Fibroblast of villous mesenchyme (primary cell): ENCODE data around the gene PPP4C. TPM values are rescaled to one million over a fixed set of nuclear protein-coding genes. Genes with fewer than 3 reads are reported as not detected.

Experiments
- DNase-seq: peaks from one replicate; pipeline ENCODE4 v3.0.0-alpha.2; 2010; ENCODE audit warnings: low read depth
- H3K4me3 ChIP-seq: 2 replicates; pipeline ENCODE4 v1.5.1; 2011; ENCODE audit warnings: low read depth, mild to moderate bottlenecking, low read length
- CTCF ChIP-seq: IDR thresholded peaks from 2 replicates; pipeline ENCODE4 v1.5.1; 2012; ENCODE audit warnings: low read depth, mild to moderate bottlenecking, low read length; ENCODE audit not compliant: insufficient read depth
- total RNA-seq: library from RNA; depleted of rRNA; stranded (reverse); fragments of >200 nt; gene quantifications from 2 replicates; pipeline ENCODE4 v1.2.3, GENCODE V29; 2012

Gene PPP4C
- total RNA-seq, result 196 and 209 TPM in 2 replicates

- peak; percentile 6 for TF ChIP-seq CTCF
Observed at GRCh38 chr16:30075503-30076275, at the start of gene PPP4C. Gene PPP4C (plus strand): TSS chr16:30075994. CDS start chr16:30076378, 384 bp downstream.

GRCh38 chr16:30026449-30026848 lies 49.3 kb upstream of the PPP4C start:
- DNase-seq, result no peak
- no peak overlapping the region for H3K4me3 ChIP-seq
- no peak for TF ChIP-seq CTCF

More at GRCh38 chr16:30075503-30076275, at the start of gene PPP4C:
- peak; percentile 92 for DNase-seq
- H3K4me3 ChIP-seq, result peak within 1 kb of the TSS; percentile 97

GRCh38 chr16:30027588-30028437 lies 48.0 kb upstream of the PPP4C start:
- no peak for TF ChIP-seq CTCF
- H3K4me3 ChIP-seq, result no peak overlapping the region
- no peak for DNase-seq

- TF ChIP-seq CTCF, result no peak
- no peak overlapping the region for H3K4me3 ChIP-seq
- no peak for DNase-seq
Observed at GRCh38 chr16:30028438-30029076, 47.2 kb upstream of the PPP4C start.

GRCh38 chr16:30030011-30030685 lies 45.6 kb upstream of the PPP4C start:
- TF ChIP-seq CTCF, result no peak
- DNase-seq, result no peak
- no peak overlapping the region for H3K4me3 ChIP-seq

- DNase-seq, result no peak
- H3K4me3 ChIP-seq, result no peak within 1 kb of the TSS
- TF ChIP-seq CTCF, result no peak
Observed at GRCh38 chr16:30030841-30031413, 44.9 kb upstream of the PPP4C start, which contains the start of gene TLCD3B. Gene TLCD3B (minus strand): TSS chr16:30031271. CDS start chr16:30030527, 744 bp downstream.
